Measurements from ENCODE around the gene ADM.

ADM gene

DNA sequence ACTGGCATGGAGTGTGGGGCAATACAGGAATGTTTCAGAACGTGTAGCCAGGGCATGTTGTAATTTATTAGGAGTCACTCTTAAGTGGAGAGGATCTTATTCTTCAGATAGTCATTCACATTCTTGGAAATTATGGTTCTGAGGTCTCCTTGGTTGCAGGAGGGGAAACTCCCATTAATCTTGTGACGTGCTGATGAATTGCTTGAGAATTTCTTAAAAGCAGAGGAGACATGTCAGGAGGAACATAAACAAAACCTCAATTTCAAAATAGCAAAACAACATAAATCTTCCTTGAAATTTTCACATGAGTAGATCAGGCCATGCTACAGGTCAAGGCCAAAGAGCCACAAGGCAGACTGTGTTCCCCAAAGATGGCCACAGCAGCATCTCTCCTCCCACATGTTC lies 50.4 kb downstream of the ADM start:
- no peaks in the 10 kb centered on the region for H4K20me1 ChIP-seq (ENCODE audit: insufficient read depth, low read length)
- H3K9me3 ChIP-seq (ENCODE audit: low read length), result no peaks in the 10 kb centered on the region
- H3F3A ChIP-seq (ENCODE audit: insufficient read depth, low read length), result no peaks in the 10 kb centered on the region
- TF ChIP-seq, protein P1, sequence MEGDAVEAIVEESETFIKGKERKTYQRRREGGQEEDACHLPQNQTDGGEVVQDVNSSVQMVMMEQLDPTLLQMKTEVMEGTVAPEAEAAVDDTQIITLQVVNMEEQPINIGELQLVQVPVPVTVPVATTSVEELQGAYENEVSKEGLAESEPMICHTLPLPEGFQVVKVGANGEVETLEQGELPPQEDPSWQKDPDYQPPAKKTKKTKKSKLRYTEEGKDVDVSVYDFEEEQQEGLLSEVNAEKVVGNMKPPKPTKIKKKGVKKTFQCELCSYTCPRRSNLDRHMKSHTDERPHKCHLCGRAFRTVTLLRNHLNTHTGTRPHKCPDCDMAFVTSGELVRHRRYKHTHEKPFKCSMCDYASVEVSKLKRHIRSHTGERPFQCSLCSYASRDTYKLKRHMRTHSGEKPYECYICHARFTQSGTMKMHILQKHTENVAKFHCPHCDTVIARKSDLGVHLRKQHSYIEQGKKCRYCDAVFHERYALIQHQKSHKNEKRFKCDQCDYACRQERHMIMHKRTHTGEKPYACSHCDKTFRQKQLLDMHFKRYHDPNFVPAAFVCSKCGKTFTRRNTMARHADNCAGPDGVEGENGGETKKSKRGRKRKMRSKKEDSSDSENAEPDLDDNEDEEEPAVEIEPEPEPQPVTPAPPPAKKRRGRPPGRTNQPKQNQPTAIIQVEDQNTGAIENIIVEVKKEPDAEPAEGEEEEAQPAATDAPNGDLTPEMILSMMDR (IDR thresholded peaks at IDR 0.05; ENCODE audit: low read length), result no peak
- no peak for TF ChIP-seq EZH2 (IDR thresholded peaks at IDR 0.05; ENCODE audit: borderline replicate concordance, low read length)
- H3K27ac ChIP-seq (ENCODE audit: low read depth, low read length, poor library complexity, severe bottlenecking), result no peak overlapping the region
- H3K36me3 ChIP-seq (ENCODE audit: insufficient read depth, low read length), result no peaks in the 10 kb centered on the region; the same call in 1 of the 2 replicates
- no peak overlapping the region for H3K9ac ChIP-seq (ENCODE audit: low read length)
- H3K27me3 ChIP-seq (ENCODE audit: insufficient read depth, low read length), result no peaks in the 10 kb centered on the region
- H3K4me3 ChIP-seq (ENCODE audit: low read depth, low read length, poor library complexity, severe bottlenecking), result no peak overlapping the region
- no peak overlapping the region for H2AFZ ChIP-seq (ENCODE audit: low read length)
- no peaks in the 10 kb centered on the region for H3K9me2 ChIP-seq (ENCODE audit: low read depth, low read length)
- no peaks in the 10 kb centered on the region for H3K79me2 ChIP-seq (ENCODE audit: insufficient read depth, low read length)
- H3K4me2 ChIP-seq (ENCODE audit: low read length), result no peak overlapping the region
- H3K4me1 ChIP-seq (ENCODE audit: insufficient read depth, low read length, severe bottlenecking), result peaks cover 5% of the 10 kb centered on the region

DNA sequence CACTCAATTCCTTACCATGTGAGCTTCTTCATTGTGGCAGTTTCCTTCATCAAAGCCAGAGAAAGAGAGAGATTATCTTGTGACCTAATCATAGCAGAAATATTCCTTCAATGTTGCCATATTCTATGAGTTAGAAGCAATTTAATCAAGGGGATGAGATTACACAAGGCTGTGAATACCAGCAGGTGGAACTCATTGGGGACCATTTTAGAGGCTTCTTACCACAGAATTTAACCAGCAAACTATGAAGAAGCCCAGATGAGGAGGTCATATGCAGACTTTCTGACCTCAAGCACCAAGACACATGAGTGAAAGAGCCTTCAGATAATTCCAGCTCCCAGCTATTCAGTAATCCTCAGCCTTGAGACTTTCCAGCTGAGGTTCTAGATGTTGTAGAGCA lies 51.3 kb downstream of the ADM start:
- Histone ChIP-seq H3K4me1 (ENCODE audit: insufficient read depth, low read length, severe bottlenecking) (peaks cover 5% of the 10 kb centered on the region), H3K36me3 (ENCODE audit: insufficient read depth, low read length) (no peaks in the 10 kb centered on the region; the same call in 1 of the 2 replicates), H3K4me3 (ENCODE audit: low read depth, low read length, poor library complexity, severe bottlenecking) (no peak overlapping the region), H3K4me2 (ENCODE audit: low read length) (no peak overlapping the region), H3K9me3 (ENCODE audit: low read length) (no peaks in the 10 kb centered on the region), H3K9ac (ENCODE audit: low read length) (no peak overlapping the region), H3K27ac (ENCODE audit: low read depth, low read length, poor library complexity, severe bottlenecking) (no peak overlapping the region), H3K27me3 (ENCODE audit: insufficient read depth, low read length) (no peaks in the 10 kb centered on the region), H4K20me1 (ENCODE audit: insufficient read depth, low read length) (no peaks in the 10 kb centered on the region), H2AFZ (ENCODE audit: low read length) (no peak overlapping the region), H3F3A (ENCODE audit: insufficient read depth, low read length) (no peaks in the 10 kb centered on the region), H3K9me2 (ENCODE audit: low read depth, low read length) (no peaks in the 10 kb centered on the region), H3K79me2 (ENCODE audit: insufficient read depth, low read length) (no peaks in the 10 kb centered on the region)
- TF ChIP-seq, protein P1 (IDR thresholded peaks at IDR 0.05; ENCODE audit: low read length), result no peak
- TF ChIP-seq EZH2 (IDR thresholded peaks at IDR 0.05; ENCODE audit: borderline replicate concordance, low read length), result no peak
